SK-N-SH (cell line): ENCODE measurements around the gene NAV2.

Experiments used
- CTCF ChIP-seq: fragments of 200-600 bp; sonication (generic); IDR thresholded peaks from 2 replicates; pipeline ENCODE4 v1.6.1; 2017; ENCODE audit warnings: antibody characterized with exemption, mild to moderate bottlenecking, moderate library complexity
- PBX3 ChIP-seq: IDR thresholded peaks from 2 replicates; pipeline ENCODE4; 2012

GRCh38 chr11:20163783-20164481 lies 451.3 kb downstream of the NAV2 start:
- TF ChIP-seq CTCF (no peak), PBX3 (no peak)
